H9 (cell line): ENCODE data around the gene RIPK1. TPM values are rescaled to one million over a fixed set of nuclear protein-coding genes. Genes with fewer than 3 reads are reported as not detected.

Experiments used
- DNase-seq: peaks from one replicate; pipeline ENCODE4 v3.0.0-alpha.2; 2017
- H2AFZ ChIP-seq: one replicate; pipeline ENCODE4 v1.6.1; 2013; ENCODE audit warnings: mild to moderate bottlenecking, low read length, control low read depth, moderate library complexity
- H2AK5ac ChIP-seq: 2 replicates; pipeline ENCODE4 v1.6.1; 2013; ENCODE audit warnings: low read length, control low read depth, mixed read lengths; ENCODE audit not compliant: insufficient read length
- H2BK120ac ChIP-seq: one replicate; pipeline ENCODE4 v1.6.1; 2013; ENCODE audit warnings: low read depth, mild to moderate bottlenecking, low read length, control low read depth, inconsistent platforms; ENCODE audit not compliant: poor library complexity, severe bottlenecking
- H2BK12ac ChIP-seq: 2 replicates; pipeline ENCODE4 v1.6.1; 2013; ENCODE audit warnings: low read length, control low read depth, mixed read lengths, low read depth; ENCODE audit not compliant: insufficient read length
- H2BK15ac ChIP-seq: 2 replicates; pipeline ENCODE4 v1.6.1; 2013; ENCODE audit warnings: low read depth, low read length, control low read depth
- H2BK20ac ChIP-seq: one replicate; pipeline ENCODE4 v1.6.1; 2013; ENCODE audit warnings: low read depth, mild to moderate bottlenecking, low read length, control low read depth, inconsistent platforms; ENCODE audit not compliant: poor library complexity, severe bottlenecking
- H2BK5ac ChIP-seq: 2 replicates; pipeline ENCODE4 v1.6.1; 2013; ENCODE audit warnings: low read length, control low read depth, mixed read lengths; ENCODE audit not compliant: insufficient read length
- H3K14ac ChIP-seq: 2 replicates; pipeline ENCODE4 v1.6.1; 2013; ENCODE audit warnings: low read length, control low read depth; ENCODE audit not compliant: insufficient read depth
- H3K18ac ChIP-seq: 2 replicates; pipeline ENCODE4 v1.6.1; 2013; ENCODE audit warnings: low read depth, mild to moderate bottlenecking, mixed read lengths, low read length, control low read depth; ENCODE audit not compliant: insufficient read length
- H3K23ac ChIP-seq: 2 replicates; pipeline ENCODE4 v1.6.1; 2013; ENCODE audit warnings: low read length, control low read depth, mixed read lengths, low read depth; ENCODE audit not compliant: insufficient read length
- H3K23me2 ChIP-seq: 2 replicates; pipeline ENCODE4 v1.6.1; 2013; ENCODE audit warnings: low read depth, mild to moderate bottlenecking, mixed read lengths, low read length, control low read depth; ENCODE audit not compliant: insufficient read length, poor library complexity, severe bottlenecking
- H3K27ac ChIP-seq: 2 replicates; pipeline ENCODE4 v1.5.1; 2013; ENCODE audit warnings: low read length, control low read depth, mixed read lengths, low read depth; ENCODE audit not compliant: insufficient read length
- H3K27me3 ChIP-seq: 2 replicates; pipeline ENCODE4 v1.6.1; 2013; ENCODE audit warnings: low read length, control low read depth, inconsistent platforms; ENCODE audit not compliant: insufficient read depth
- H3K4ac ChIP-seq: 2 replicates; pipeline ENCODE4 v1.6.1; 2013; ENCODE audit warnings: low read depth, mild to moderate bottlenecking, control low read depth, inconsistent platforms, low read length, moderate library complexity
- H3K4me1 ChIP-seq: 2 replicates; pipeline ENCODE4 v1.6.1; 2013; ENCODE audit warnings: low read length, control low read depth, inconsistent platforms; ENCODE audit not compliant: insufficient read depth
- H3K4me2 ChIP-seq: 2 replicates; pipeline ENCODE4 v1.6.1; 2013; ENCODE audit warnings: low read length, control low read depth, mixed read lengths; ENCODE audit not compliant: insufficient read length, insufficient read depth
- H3K56ac ChIP-seq: 2 replicates; pipeline ENCODE4 v1.6.1; 2013; ENCODE audit warnings: low read depth, mild to moderate bottlenecking, mixed read lengths, low read length, control low read depth; ENCODE audit not compliant: insufficient read length
- H3K79me1 ChIP-seq: 2 replicates; pipeline ENCODE4 v1.6.1; 2013; ENCODE audit warnings: low read depth, mild to moderate bottlenecking, moderate library complexity, low read length, control low read depth, inconsistent platforms; ENCODE audit not compliant: insufficient read depth, poor library complexity, severe bottlenecking
- H3K79me2 ChIP-seq: 2 replicates; pipeline ENCODE4 v1.6.1; 2013; ENCODE audit warnings: low read length, control low read depth, inconsistent platforms; ENCODE audit not compliant: insufficient read depth
- H3K9ac ChIP-seq: 2 replicates; pipeline ENCODE4 v1.6.1; 2013; ENCODE audit warnings: low read length, control low read depth, mixed read lengths; ENCODE audit not compliant: insufficient read length; ENCODE audit errors: extremely low read depth
- H3K9me3 ChIP-seq: one replicate; pipeline ENCODE4 v1.6.1; 2013; ENCODE audit warnings: low read depth, low read length, inconsistent platforms; ENCODE audit not compliant: control insufficient read depth
- H3T11ph ChIP-seq: one replicate; pipeline ENCODE4 v1.6.1; 2013; ENCODE audit warnings: mild to moderate bottlenecking, low read length, control low read depth, inconsistent platforms
- H4K20me1 ChIP-seq: one replicate; pipeline ENCODE4 v1.6.1; 2013; ENCODE audit not compliant: control insufficient read depth, insufficient read length, insufficient read depth
- H4K5ac ChIP-seq: 2 replicates; pipeline ENCODE4 v1.6.1; 2013; ENCODE audit warnings: low read depth, mild to moderate bottlenecking, mixed read lengths, low read length, control low read depth; ENCODE audit not compliant: insufficient read length
- H4K8ac ChIP-seq: replicated peaks from 2 replicates; pipeline ENCODE4 v1.6.1; 2013; ENCODE audit warnings: low read length, control low read depth, mixed read lengths, low read depth; ENCODE audit not compliant: insufficient read length
- H4K91ac ChIP-seq: 2 replicates; pipeline ENCODE4 v1.6.1; 2013; ENCODE audit warnings: low read depth, mild to moderate bottlenecking, moderate library complexity, mixed read lengths, low read length, control low read depth; ENCODE audit not compliant: insufficient read length
- H3K27ac Mint-ChIP-seq, 3 experiments: 2 replicates in 2 of 3; 3 replicates in 1 of 3; pipeline ENCODE4 v1.8.0; 2020 to 2021; ENCODE audit warnings: mixed read lengths in 3 of 3, mild to moderate bottlenecking in 1 of 3, moderate library complexity in 1 of 3
- H3K27me3 Mint-ChIP-seq: 2 replicates; pipeline ENCODE4 v1.8.0; 2021; ENCODE audit warnings: low read depth, mild to moderate bottlenecking, moderate library complexity, mixed read lengths
- H3K36me3 Mint-ChIP-seq, 3 experiments: 2 replicates in 2 of 3; 3 replicates in 1 of 3; pipeline ENCODE4 v1.8.0; 2020 to 2021; ENCODE audit warnings: low read depth in 3 of 3, mixed read lengths in 3 of 3; ENCODE audit not compliant: insufficient read depth in 1 of 3
- H3K4me1 Mint-ChIP-seq, 2 experiments: 2 replicates each; pipeline ENCODE4 v1.8.0; 2020; ENCODE audit warnings: mixed read lengths in 2 of 2
- H3K4me3 Mint-ChIP-seq, 2 experiments: 2 replicates in 1 of 2; 3 replicates in 1 of 2; pipeline ENCODE4 v1.8.0; 2020 to 2021; ENCODE audit warnings: mild to moderate bottlenecking in 2 of 2, mixed read lengths in 2 of 2, moderate library complexity in 1 of 2
- H3K9me3 Mint-ChIP-seq, 2 experiments: 2 replicates in 1 of 2; 3 replicates in 1 of 2; pipeline ENCODE4 v1.8.0; 2020; ENCODE audit warnings: mild to moderate bottlenecking in 2 of 2, mixed read lengths in 2 of 2, moderate library complexity in 1 of 2
- CTCF ChIP-seq: fragments of 200-600 bp; sonication (generic); conservative IDR thresholded peaks from 3 replicates; pipeline ENCODE4 v1.8.0; 2021; ENCODE audit warnings: antibody characterized with exemption, mild to moderate bottlenecking
- WGBS: extraction: QIAGEN DNeasy Blood & Tissue Kit; methylation state at CpG from one replicate; pipeline ENCODE4 v1.1.7; 2013; ENCODE audit warnings: missing lambda C conversion rate, low lambda C conversion rate, mixed read lengths; ENCODE audit not compliant: insufficient read length; ENCODE audit errors: extremely low coverage; 5-methylcytosine and 5-hydroxymethylcytosine counted together
- total RNA-seq: library from RNA; stranded (reverse); gene quantifications from 2 replicates; pipeline ENCODE4 v1.2.1, GENCODE V29; 2021

Gene RIPK1
- total RNA-seq, 1 experiment from 2014 or later: 24.6 TPM

DNA sequence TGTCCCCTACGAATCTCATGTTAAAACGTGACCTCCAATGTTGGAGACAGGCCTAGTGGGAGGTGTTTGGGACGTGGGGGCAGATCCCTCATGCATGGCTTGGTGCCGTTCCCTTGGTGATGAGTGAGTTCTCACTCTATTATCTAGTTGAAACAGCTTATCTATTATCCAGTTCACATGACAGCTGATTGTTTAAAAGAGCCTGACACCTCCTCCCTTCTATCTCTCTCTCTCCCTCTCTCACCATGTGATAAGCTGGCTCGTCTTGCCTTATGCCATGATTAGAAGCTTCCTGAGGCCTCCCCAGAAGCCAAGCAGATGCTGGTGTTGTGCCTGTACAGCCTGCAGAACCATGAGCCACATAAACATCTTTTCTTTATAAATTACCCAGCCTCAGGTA is 32.9 kb upstream of the RIPK1 start:
- Histone ChIP-seq H2BK12ac (no peak overlapping the region), H2BK5ac (no peak overlapping the region), H3K79me1 (no peaks in the 10 kb centered on the region), H2AFZ (no peak overlapping the region), H3K56ac (no peak overlapping the region), H4K8ac (no peak overlapping the region), H3K9ac (no peak overlapping the region), H3K23ac (no peak overlapping the region), H3K4ac (no peak overlapping the region), H2BK20ac (no peak overlapping the region), H4K20me1 (no peaks in the 10 kb centered on the region), H4K5ac (no peak overlapping the region), H3K23me2 (peaks cover 2% of the 10 kb centered on the region), H3K27me3 (no peaks in the 10 kb centered on the region), H3K9me3 (no peaks in the 10 kb centered on the region), H3K4me1 (no peaks in the 10 kb centered on the region), H3K14ac (no peak overlapping the region), H4K91ac (no peak overlapping the region), H3K4me2 (no peak overlapping the region), H2AK5ac (no peak overlapping the region), H2BK15ac (no peak overlapping the region), H2BK120ac (no peak overlapping the region), H3K27ac (no peak overlapping the region), H3K18ac (no peak overlapping the region), H3T11ph (no peak overlapping the region), H3K79me2 (no peaks in the 10 kb centered on the region)
- Mint-ChIP-seq H3K4me3 (no peak overlapping the region), H3K27me3 (peaks cover 6% of the 10 kb centered on the region; the same call in 1 of the 2 replicates), H3K36me3 (peaks cover 0 to 5% (median 2%) of the 10 kb centered on the region in 3 experiments; a peak in 4 of 7 replicates), H3K27ac (no peak overlapping the region), H3K9me3 (peaks cover 6 to 12% of the 10 kb centered on the region in 2 experiments; a peak in 3 of 5 replicates), H3K4me1 (peaks cover 0 to 20% of the 10 kb centered on the region in 2 experiments; a peak in 2 of 4 replicates)
- DNase-seq: no peak
- WGBS: no CpG with 5 or more reads among the region's 5 CpGs
- TF ChIP-seq CTCF: no peak
